Bronchial epithelial cell (primary cell): ENCODE measurements around the gene RRAGC. TPM values are rescaled to one million over a fixed set of nuclear protein-coding genes. Genes with fewer than 3 reads are reported as not detected.

Experiments
- DNase-seq: peaks from one replicate; pipeline ENCODE4 v3.0.0-alpha.2; 2010; ENCODE audit warnings: low read depth
- FAIRE-seq: peaks from 2 replicates; lab custom pipeline; 2011; peaks lifted over from hg19 to GRCh38; lab: Jason Lieb, UNC
- H3K27me3 ChIP-seq: 2 replicates; pipeline ENCODE4 v1.5.1; 2011; ENCODE audit warnings: low read length; ENCODE audit not compliant: control insufficient read depth, insufficient read depth
- H3K36me3 ChIP-seq: 2 replicates; pipeline ENCODE4 v1.5.1; 2011; ENCODE audit warnings: low read length; ENCODE audit not compliant: control insufficient read depth, insufficient read depth
- H3K4me3 ChIP-seq: 2 replicates; pipeline ENCODE4 v1.5.1; 2011; ENCODE audit warnings: mild to moderate bottlenecking, low read depth, low read length, control low read depth
- CTCF ChIP-seq: IDR thresholded peaks from 2 replicates; pipeline ENCODE4 v1.5.1; 2011; ENCODE audit warnings: mild to moderate bottlenecking, moderate library complexity, low read length, control low read depth, inconsistent platforms; ENCODE audit not compliant: insufficient read depth, severe bottlenecking
- total RNA-seq: library from RNA; depleted of rRNA; stranded (reverse); fragments of >200 nt; gene quantifications from 2 replicates; pipeline ENCODE4 v1.2.1, GENCODE V29; 2014

RRAGC gene
- total RNA-seq, 1 donor from 2014 or later: 23.4 TPM

GRCh38 chr1:38834937-38835827, 24.4 kb downstream of the RRAGC start:
- Histone ChIP-seq H3K4me3 (no peak overlapping the region), H3K27me3 (peaks cover 3% of the 10 kb centered on the region), H3K36me3 (peaks cover 4% of the 10 kb centered on the region)
- peak; percentile 98 for FAIRE-seq
- DNase-seq: peak; percentile 81
- peak; percentile 73 for TF ChIP-seq CTCF

- Histone ChIP-seq H3K27me3 (peaks cover 3% of the 10 kb centered on the region), H3K4me3 (no peak overlapping the region), H3K36me3 (peaks cover 2% of the 10 kb centered on the region)
- peak; percentile 21 for DNase-seq
- FAIRE-seq: no peak
- no peak for TF ChIP-seq CTCF
Observed at GRCh38 chr1:38834221-38834782, 25.3 kb downstream of the RRAGC start.

GRCh38 chr1:38833146-38833545, 26.4 kb downstream of the RRAGC start:
- Histone ChIP-seq H3K4me3 (no peak overlapping the region), H3K27me3 (peaks cover 5% of the 10 kb centered on the region), H3K36me3 (no peaks in the 10 kb centered on the region)
- TF ChIP-seq CTCF: no peak
- FAIRE-seq: no peak
- DNase-seq: no peak

- no peak for TF ChIP-seq CTCF
- FAIRE-seq (no peak), DNase-seq (no peak)
- Histone ChIP-seq H3K27me3 (peaks cover 5% of the 10 kb centered on the region), H3K4me3 (no peak overlapping the region), H3K36me3 (no peaks in the 10 kb centered on the region)
Observed at GRCh38 chr1:38832370-38832734, 27.2 kb downstream of the RRAGC start.

GRCh38 chr1:38831731-38832369, 27.7 kb downstream of the RRAGC start:
- peaks cover 5% of the 10 kb centered on the region for H3K27me3 ChIP-seq
- peak; percentile 17 for DNase-seq

More at GRCh38 chr1:38831731-38832369, 27.7 kb downstream of the RRAGC start:
- H3K36me3 ChIP-seq: no peaks in the 10 kb centered on the region
- FAIRE-seq: no peak
- H3K4me3 ChIP-seq: no peak overlapping the region
- TF ChIP-seq CTCF: no peak
